GM18909 (cell line): ENCODE measurements around the gene FBXL20.
"Not testable (repeated sequence)": the region's sequence is repeated elsewhere in the genome, so short reads cannot be mapped to it uniquely, and the experiment has no call there.

Experiments used
- ATAC-seq: cut with Tn5 transposase; IDR thresholded peaks from one replicate; pipeline ENCODE4 v1.9.1; 2021; ENCODE audit warnings: mild to moderate bottlenecking; ENCODE audit not compliant: unreplicated experiment, poor library complexity

FBXL20 gene, protein sequence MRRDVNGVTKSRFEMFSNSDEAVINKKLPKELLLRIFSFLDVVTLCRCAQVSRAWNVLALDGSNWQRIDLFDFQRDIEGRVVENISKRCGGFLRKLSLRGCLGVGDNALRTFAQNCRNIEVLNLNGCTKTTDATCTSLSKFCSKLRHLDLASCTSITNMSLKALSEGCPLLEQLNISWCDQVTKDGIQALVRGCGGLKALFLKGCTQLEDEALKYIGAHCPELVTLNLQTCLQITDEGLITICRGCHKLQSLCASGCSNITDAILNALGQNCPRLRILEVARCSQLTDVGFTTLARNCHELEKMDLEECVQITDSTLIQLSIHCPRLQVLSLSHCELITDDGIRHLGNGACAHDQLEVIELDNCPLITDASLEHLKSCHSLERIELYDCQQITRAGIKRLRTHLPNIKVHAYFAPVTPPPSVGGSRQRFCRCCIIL

GRCh38 chr17:39401412-39402243 lies at the start of gene FBXL20:
Gene FBXL20 (minus strand): TSS chr17:39401626. CDS start chr17:39401402, 224 bp downstream.
- peak; percentile 71 for ATAC-seq

DNA sequence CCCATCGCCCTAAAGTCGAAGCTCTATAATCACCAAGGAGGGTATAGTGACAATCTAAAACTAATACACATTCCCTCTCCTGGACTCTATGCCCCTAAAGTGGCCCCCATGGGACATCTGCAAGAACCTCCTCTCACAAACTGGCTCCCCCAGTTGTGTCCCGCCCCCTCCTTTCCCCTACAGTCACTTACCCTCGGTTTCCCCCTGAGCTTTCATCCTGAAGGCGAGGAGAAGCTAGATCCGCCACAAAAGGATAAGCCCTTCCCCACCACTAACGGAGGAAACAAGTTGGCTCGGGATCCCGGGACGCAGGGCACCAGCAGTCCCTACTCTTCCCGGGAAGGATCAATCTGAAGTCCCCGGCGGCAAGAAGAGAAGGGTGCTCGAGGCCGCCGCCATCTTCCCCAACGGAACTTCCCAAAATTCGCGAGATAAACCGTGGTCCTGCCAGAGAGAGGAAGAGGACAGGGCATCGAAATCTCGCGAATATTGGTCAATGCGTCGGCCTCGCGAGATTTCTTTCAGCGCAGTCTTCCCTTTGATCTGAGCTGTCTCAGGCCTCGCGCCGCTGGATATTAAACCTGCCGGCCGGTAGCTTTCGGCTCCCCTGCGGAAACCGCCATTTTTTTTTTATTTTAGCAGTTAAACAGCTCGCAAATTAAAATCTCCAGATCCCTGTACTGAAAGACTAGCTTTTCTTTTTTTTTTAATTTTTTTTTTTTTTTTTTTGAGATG lies 49.6 kb upstream of the FBXL20 start, which contains the start of gene MED1:
Gene MED1 (minus strand): TSS at position 417 of the 735 bp plus-strand sequence. CDS start 201 bp downstream, at position 216.
- ATAC-seq = peak; percentile 94

GRCh38 chr17:39450051-39450450 lies 48.6 kb upstream of the FBXL20 start:
- ATAC-seq = no peak

DNA sequence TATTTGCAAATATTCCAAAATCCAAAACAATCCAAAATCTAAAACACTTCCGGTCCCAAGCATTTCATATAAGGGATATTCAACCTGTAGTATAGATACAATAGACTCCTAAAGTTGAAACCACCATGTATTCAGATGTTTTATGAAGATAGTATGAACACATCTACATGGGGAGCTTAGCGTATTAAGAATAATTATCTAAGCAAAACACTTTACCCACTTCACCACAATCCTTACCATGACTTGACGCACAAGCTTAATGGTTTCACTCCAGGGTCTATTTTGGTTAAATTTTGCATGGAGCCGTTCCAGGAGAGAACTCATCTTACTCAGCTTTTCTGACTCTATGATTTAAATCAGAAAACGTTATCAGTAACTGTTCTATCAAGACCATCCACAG lies 46.1 kb upstream of the FBXL20 start:
- ATAC-seq = no peak

- ATAC-seq = no peak
Observed at GRCh38 chr17:39443326-39443725, 41.9 kb upstream of the FBXL20 start.

DNA sequence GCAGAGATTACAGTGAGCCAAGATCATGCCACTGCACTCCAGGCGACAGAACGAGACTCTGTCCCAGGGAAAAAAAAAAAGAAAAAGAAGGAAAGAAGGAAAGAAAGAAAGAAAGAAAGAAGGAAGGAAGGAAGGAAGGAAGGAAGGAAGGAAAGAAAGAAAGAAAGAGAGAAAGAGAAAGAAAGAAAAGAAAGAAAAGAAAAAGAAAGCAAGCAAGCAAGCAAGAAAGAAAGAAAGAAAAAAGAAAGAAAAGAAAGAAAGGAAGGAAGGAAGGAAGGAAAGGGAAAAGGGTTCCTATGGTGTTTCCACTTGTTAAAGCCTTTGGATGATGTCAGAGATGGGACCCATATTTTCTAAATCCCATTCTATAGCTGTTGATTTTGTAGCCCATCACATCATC lies 38.4 kb upstream of the FBXL20 start:
- ATAC-seq = not testable (repeated sequence)

- no peak for ATAC-seq
Observed at GRCh38 chr17:39429600-39429999, 28.2 kb upstream of the FBXL20 start.

- ATAC-seq = no peak
Observed at GRCh38 chr17:39416141-39416540, 14.7 kb upstream of the FBXL20 start.

DNA sequence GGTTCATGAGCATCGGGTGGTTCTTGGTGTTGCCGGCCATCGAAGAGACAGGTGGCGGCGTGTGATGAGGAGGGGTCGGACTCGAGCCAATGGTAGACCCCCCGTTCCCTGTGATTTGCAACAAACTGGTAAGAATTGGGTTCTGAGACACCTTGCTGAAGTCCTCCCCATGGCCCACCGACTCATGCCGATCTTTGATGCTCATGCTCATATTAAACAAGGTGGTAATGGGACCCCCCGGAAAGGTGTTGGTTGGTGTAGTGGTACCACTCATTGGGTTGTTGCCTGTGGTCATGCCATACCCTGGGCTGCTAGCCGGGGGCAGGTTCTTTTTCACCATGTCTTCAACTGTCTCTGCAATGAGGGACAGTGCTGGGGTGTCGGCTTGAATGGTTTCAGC lies 8.9 kb upstream of the FBXL20 start:
- ATAC-seq = no peak

DNA sequence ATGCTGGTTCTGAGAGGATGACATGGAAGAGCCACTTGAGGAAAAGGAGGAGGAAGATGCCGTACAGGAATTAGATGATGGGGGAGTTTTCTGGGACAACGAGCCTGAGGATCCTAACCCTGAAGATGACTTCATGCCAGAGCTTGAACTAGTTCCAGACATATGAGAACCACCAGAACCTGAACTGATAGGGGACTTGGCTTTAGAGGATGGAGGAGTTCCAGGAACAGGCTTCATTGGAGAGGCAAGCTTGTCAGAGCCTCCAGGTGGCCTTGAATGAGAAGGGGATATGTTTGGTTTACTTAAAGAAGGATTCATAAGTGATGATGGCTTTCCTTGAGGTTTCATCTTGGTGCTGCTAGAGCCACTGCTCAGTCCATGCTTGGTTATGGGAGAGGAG lies 6.9 kb upstream of the FBXL20 start:
- ATAC-seq = no peak

- no peak for ATAC-seq
Observed at GRCh38 chr17:39406951-39407350, 5.5 kb upstream of the FBXL20 start.

DNA sequence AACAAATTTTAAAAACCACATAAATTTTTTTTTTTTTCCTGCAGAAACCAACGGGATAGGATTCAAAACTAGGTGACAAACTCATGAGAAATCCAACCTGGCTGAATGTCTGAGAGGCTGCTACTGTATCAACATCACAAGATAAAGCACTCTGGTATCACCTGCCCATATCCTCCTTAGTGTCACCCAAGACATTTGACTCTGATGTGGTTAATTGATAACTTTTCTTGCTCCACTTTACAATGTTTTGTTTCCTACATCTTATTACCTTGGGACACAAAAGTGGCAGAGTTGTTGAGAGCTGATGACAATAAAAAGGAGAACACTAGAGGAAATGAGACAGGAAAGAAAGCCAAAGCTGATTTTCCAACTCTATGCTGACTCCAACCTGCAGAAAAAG lies 4.0 kb upstream of the FBXL20 start:
- ATAC-seq = no peak

GRCh38 chr17:39404542-39405378 lies 3.3 kb upstream of the FBXL20 start:
- ATAC-seq = no peak

DNA sequence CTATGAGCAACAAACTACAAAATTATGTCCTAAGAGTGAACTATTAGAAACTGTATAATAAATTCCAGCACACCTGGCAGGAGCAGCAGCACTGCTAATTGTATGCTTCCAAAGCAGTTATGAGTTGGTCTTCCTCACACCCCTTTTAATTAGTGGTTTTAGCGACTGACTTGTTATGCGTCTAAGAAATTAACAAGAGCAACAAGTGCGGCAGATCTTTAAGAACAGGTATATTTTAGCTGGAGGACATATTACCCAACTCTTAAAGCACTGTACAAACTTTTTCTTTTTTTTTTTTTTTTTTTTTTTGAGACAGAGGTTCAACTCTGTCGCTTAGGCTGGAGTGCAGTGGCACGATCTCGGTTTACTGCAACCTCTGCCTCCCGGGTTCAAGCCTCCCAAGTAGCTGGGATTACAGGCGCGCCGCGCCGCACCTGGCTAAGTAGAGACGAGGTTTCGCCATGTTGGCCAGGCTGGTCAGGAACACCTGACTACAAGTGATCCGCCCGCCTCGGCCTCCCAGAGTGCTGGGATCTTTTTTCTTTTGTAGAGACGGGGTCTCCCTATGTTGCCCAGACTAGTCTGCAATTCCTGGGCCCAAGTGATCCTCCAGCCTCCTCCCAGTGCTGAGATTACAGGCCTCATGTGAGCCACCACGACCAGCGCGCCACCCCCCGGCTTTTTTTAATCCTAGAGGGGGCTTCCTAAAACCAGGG lies 1.6 kb upstream of the FBXL20 start:
- no peak for ATAC-seq

- peak; percentile 54 for ATAC-seq
Observed at GRCh38 chr17:39402244-39402889, 941 bp upstream of the FBXL20 start.

DNA sequence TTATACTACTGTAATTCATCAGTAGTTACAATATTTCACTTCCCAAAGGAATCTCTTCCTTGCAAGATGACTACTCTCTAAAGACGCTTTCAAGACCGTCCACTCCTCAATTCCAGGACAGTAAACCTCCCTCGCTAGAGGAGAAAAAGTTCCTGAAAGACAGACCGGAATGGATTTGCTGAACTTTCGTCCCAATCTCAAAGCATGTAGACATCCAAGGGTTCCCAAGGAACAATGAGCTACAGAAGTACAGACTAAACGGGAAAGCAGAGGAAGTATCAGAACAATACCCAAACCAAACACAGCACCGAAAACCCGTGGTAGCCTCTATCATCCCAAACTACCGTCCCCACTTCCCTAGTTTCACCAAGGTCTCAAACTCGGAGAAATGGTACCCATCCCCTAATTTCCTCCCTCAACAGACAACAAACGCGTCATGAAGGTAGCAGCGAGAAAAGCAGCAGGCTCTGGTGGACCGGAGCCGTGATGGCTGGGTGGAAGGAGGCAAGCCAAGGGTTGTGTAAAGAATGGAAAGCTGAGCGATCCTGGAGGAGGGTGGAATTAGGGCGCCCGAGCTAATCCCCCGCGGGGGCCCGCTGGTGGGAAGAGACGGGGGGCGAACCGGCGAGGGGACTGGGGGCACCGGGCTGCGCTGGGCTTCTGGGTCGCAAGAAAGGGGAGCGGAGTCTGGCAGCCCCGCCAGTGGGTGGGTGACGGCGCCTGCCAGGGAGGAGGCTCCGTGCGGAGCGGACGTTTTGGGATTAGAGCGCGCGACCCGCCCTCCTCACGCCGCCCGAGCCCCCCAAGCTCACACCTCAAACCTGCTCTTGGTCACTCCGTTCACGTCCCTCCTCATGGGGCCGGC lies 647 bp downstream of the FBXL20 start:
- ATAC-seq = peak; percentile 29

GRCh38 chr17:39399791-39400190 lies 1.6 kb downstream of the FBXL20 start:
- ATAC-seq = no peak

DNA sequence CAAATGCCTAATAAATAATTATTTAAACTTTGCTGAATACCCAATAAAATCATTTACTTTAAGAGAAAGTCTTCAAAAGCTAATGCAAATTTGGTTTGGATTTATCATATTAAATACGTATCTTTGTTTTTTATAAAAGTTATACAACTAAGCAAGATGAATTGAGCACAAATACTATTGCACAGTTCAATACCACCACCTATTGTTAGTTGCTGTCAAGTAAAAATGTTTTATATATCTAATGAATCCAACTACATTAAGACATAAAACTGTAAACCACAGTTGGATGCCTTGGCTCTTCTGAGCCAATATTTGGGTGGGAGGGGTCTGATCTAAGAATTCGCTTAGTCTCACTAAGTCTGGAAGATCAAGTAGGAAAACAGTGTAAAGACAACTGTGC lies 7.7 kb downstream of the FBXL20 start:
- ATAC-seq = no peak
